Peyer's patch (tissue), 4 donors: ENCODE data around the gene STXBP3.

Source experiments
- POLR2A ChIP-seq, 2 donors: fragments of 450-650 bp; IDR thresholded peaks; one replicate each; pipeline ENCODE4 v1.5.1; 2017; ENCODE audit warnings: antibody characterized with exemption in 2 of 2, mild to moderate bottlenecking in 2 of 2, moderate library complexity in 2 of 2
- TF ChIP-seq, protein P1 (sequence below), 6 experiments: fragments of 450-650 bp in 4 of 6; fragments of 200-600 bp in 2 of 6; sonication (generic) in 1 of 6; IDR thresholded peaks; one replicate each; pipeline ENCODE4 v1.5.1; 2017 to 2019; ENCODE audit warnings: antibody characterized with exemption in 6 of 6, mild to moderate bottlenecking in 3 of 6, moderate library complexity in 1 of 6

DNA sequence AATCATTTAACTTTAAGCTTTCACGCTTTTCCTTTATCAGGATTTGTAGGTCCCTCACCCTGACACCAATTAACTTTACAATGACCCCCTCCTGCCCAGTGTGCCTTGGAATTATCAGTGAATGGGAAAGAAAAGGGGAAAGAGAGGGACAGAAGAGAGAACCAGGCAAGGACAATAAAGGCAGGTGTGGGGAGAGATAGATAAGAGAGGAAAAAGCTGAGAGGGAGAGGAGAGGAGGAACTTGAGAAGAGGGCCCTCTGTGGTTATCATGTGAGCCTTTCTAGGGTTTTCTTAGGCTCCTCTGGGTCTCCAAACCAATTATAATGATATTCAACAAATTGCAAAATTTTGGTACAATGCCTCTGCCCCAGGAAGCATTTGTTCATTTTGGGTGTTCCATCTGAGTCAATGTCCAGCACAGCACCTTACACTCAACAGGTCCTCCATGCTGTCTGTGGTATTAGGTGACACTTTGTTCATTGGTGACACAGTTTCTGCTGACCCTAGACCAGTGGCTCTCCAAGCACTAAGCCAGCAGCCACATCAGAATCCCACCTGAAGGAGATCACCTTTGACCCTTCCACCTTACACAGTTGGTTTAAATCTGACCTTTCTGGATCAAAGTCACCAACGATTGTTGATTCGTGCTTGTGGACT lies 96.2 kb downstream of the STXBP3 start:
- TF ChIP-seq, protein P1, sequence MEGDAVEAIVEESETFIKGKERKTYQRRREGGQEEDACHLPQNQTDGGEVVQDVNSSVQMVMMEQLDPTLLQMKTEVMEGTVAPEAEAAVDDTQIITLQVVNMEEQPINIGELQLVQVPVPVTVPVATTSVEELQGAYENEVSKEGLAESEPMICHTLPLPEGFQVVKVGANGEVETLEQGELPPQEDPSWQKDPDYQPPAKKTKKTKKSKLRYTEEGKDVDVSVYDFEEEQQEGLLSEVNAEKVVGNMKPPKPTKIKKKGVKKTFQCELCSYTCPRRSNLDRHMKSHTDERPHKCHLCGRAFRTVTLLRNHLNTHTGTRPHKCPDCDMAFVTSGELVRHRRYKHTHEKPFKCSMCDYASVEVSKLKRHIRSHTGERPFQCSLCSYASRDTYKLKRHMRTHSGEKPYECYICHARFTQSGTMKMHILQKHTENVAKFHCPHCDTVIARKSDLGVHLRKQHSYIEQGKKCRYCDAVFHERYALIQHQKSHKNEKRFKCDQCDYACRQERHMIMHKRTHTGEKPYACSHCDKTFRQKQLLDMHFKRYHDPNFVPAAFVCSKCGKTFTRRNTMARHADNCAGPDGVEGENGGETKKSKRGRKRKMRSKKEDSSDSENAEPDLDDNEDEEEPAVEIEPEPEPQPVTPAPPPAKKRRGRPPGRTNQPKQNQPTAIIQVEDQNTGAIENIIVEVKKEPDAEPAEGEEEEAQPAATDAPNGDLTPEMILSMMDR (IDR thresholded peaks at IDR 0.05): no peak
- TF ChIP-seq POLR2A (IDR thresholded peaks at IDR 0.05): no peak
